GM18508 (cell line): ENCODE data around the gene ELOVL2.

Experiments used
- ATAC-seq: cut with Tn5 transposase; IDR thresholded peaks from one replicate; pipeline ENCODE4 v1.9.1; 2021; ENCODE audit warnings: moderate number of reproducible peaks; ENCODE audit not compliant: insufficient read depth, unreplicated experiment

Gene ELOVL2

DNA sequence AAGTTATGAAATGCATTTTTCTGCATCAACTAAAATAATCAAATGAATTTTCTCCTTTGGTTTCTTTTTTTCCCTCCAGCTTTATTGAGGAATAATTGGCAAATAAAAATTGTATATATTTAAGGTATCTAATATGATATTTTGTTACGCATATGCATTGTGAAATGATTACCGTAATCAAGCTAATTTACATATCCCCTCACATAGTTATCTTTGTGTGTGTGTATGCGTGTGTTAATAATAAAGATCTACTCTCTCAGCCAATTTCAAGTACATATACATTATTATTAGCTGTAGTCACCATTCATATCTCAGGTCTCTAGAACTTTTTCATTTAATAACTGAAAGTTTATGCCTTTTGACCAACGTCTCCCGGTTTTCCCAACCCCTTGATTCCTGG lies 96.1 kb downstream of the ELOVL2 start:
- no peak for ATAC-seq

DNA sequence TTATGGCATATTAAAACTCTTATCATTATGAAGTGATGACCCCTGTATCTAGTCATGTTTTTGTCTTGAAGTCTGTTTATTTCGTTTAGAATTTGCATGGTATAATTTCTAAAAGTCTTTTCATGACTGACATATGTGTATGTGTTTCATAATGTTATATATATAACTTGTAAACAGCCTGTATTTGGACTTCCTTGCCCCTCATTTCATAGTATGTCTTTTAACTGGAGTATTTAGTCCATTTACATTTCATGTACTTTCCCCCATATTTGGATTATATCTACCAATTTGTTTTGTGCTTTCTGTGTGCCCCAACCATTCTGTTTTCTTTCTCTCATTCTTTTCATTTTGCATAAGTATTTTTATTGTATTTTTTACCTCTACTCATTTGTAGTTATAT lies 98.3 kb downstream of the ELOVL2 start:
- ATAC-seq: no peak

DNA sequence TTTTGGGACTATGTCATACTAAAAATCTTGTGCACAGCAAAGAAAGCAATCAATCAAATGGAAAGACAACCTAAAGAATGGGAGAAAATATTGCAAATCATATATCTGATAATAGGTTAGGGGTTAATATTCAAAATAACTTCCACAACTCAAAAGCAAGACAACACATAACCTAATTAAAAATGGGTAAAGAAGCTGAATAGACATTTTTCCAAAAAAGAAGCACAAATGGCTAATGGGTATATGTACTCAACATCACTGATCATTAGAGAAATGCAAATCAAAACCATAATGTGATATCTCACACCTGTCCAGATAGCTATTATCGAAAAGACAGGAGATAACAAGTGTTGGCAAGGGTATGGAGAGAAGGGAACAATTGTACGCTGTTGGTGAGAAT lies 104.3 kb downstream of the ELOVL2 start:
- ATAC-seq: no peak

DNA sequence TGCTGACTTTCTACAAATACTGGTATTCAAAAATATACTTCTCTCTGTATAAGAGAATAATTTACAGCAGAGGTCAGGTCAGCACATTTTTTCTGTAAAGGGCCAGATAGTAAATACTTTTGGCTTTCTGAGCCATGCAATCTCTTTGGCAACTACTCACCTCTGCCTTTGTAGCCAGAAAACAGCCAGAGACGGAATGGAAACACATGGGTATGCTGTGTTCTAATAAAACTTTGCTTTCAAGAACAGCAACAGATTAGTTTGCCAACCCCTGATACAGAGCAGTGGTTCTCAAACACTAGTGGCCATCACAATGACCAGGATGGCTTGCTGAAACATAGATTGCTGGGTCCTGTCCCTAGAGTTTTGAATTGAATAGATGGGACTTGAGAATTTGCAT lies 111.0 kb downstream of the ELOVL2 start:
- no peak for ATAC-seq
